DMS 273 (cell line): Measurements from ENCODE around the gene GAGE12F.
"Not testable (repeated sequence)": the region's sequence is repeated elsewhere in the genome, so short reads cannot be mapped to it uniquely, and the experiment has no call there.

Experiments
- DNase-seq: peaks from one replicate; lab custom pipeline; 2025; ENCODE audit not compliant: unreplicated experiment; lab: John Stamatoyannopoulos, UW

Gene GAGE12F

GRCh38 chrX:49560542-49560941 is at the start of gene GAGE12F:
Gene GAGE12F, plus strand, starts transcription at chrX:49560842. Its CDS starts 1,155 bp downstream, at chrX:49561997.
- DNase-seq: not testable (repeated sequence)

GRCh38 chrX:49531877-49532276 is 28.8 kb upstream of the GAGE12F start, which contains the start of gene GAGE12C:
Gene GAGE12C, plus strand, starts transcription at chrX:49532177. Its CDS starts 1,155 bp downstream, at chrX:49533332.
- DNase-seq: not testable (repeated sequence)

GRCh38 chrX:49541433-49541832 is 19.2 kb upstream of the GAGE12F start, which contains the start of gene GAGE12D:
Gene GAGE12D, plus strand, starts transcription at chrX:49541733. Its CDS starts 1,155 bp downstream, at chrX:49542888.
- not testable (repeated sequence) for DNase-seq

GRCh38 chrX:49550989-49551388 is 9.7 kb upstream of the GAGE12F start, which contains the start of gene GAGE12E:
Gene GAGE12E, plus strand, starts transcription at chrX:49551289. Its CDS starts 1,155 bp downstream, at chrX:49552444.
- DNase-seq: not testable (repeated sequence)

- not testable (repeated sequence) for DNase-seq
Observed at GRCh38 chrX:49568728-49569127, 8.1 kb downstream of the GAGE12F start.

- DNase-seq: not testable (repeated sequence)
Observed at GRCh38 chrX:49569152-49569551, 8.5 kb downstream of the GAGE12F start.

- DNase-seq: not testable (repeated sequence)
Observed at GRCh38 chrX:49570100-49570499, 9.5 kb downstream of the GAGE12F start, which contains the start of gene GAGE12G. Gene GAGE12G, plus strand, starts transcription at chrX:49570400. Its CDS starts 1,155 bp downstream, at chrX:49571555.

GRCh38 chrX:49579649-49580048 is 19.0 kb downstream of the GAGE12F start, which contains the start of gene GAGE12H:
Gene GAGE12H, plus strand, starts transcription at chrX:49579949. Its CDS starts 1,155 bp downstream, at chrX:49581104.
- not testable (repeated sequence) for DNase-seq

GRCh38 chrX:49589196-49589595 is 28.6 kb downstream of the GAGE12F start, which contains the start of gene GAGE2A:
Gene GAGE2A, plus strand, starts transcription at chrX:49589496. Its CDS starts 1,155 bp downstream, at chrX:49590651.
- not testable (repeated sequence) for DNase-seq

GRCh38 chrX:49589769-49590478 is 29.3 kb downstream of the GAGE12F start:
- not testable (repeated sequence) for DNase-seq

GRCh38 chrX:49590488-49590887 is 29.8 kb downstream of the GAGE12F start:
- DNase-seq: not testable (repeated sequence)

- DNase-seq: not testable (repeated sequence)
Observed at GRCh38 chrX:49598720-49599119, 38.1 kb downstream of the GAGE12F start, which contains the start of gene GAGE1. Gene GAGE1, plus strand, starts transcription at chrX:49599020. Its CDS starts 1,155 bp downstream, at chrX:49600175.

GRCh38 chrX:49610718-49611310 is 50.2 kb downstream of the GAGE12F start:
- no peak for DNase-seq
